22Rv1 (cell line): ENCODE results near the gene EMP2.

ENCODE experiments used
- CTCF ChIP-seq: fragments of 450-650 bp; IDR thresholded peaks from 2 replicates; pipeline ENCODE4 v1.5.1; 2017; ENCODE audit warnings: mild to moderate bottlenecking
- ZFX ChIP-seq: fragments of 450-650 bp; IDR thresholded peaks from 2 replicates; pipeline ENCODE4 v1.6.1; 2017; ENCODE audit warnings: antibody characterized with exemption, borderline replicate concordance

GRCh38 chr16:10619271-10619849 is 39.0 kb upstream of the EMP2 start:
- no peak for TF ChIP-seq CTCF
- TF ChIP-seq ZFX = no peak
